NCI-H2196 (cell line): ENCODE data around the gene PARP16.

ENCODE experiments used
- DNase-seq: peaks from one replicate; lab custom pipeline; 2025; ENCODE audit not compliant: unreplicated experiment; lab: John Stamatoyannopoulos, UW

PARP16 gene

GRCh38 chr15:65278480-65278879 is 8.2 kb downstream of the PARP16 start:
- no peak for DNase-seq

DNA sequence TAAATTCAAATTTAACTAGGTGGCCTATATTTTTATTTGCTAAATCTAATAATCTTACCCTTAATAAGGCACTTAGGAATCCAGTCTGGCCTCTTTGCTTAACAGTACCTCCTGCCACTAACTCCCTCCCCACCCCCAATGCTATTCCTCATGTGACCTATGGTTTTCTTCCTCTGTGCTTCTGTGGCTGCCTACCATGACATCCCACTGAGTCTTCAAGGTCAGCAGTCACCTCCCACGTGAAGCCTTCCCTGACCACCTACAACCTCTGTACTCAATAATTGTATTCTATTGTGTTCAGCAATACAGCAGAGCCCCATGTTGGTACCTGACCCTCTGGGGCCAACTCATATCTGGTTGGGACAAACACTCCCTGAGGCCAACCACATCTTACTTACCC is 9.7 kb downstream of the PARP16 start:
- DNase-seq, result no peak

- DNase-seq, result no peak
These were observed 11.0 kb downstream of the PARP16 start for GRCh38 chr15:65275728-65276126.

GRCh38 chr15:65275104-65275727 is 11.5 kb downstream of the PARP16 start:
- no peak for DNase-seq

GRCh38 chr15:65270811-65271545 is 15.7 kb downstream of the PARP16 start:
- peak; percentile 3 for DNase-seq

DNA sequence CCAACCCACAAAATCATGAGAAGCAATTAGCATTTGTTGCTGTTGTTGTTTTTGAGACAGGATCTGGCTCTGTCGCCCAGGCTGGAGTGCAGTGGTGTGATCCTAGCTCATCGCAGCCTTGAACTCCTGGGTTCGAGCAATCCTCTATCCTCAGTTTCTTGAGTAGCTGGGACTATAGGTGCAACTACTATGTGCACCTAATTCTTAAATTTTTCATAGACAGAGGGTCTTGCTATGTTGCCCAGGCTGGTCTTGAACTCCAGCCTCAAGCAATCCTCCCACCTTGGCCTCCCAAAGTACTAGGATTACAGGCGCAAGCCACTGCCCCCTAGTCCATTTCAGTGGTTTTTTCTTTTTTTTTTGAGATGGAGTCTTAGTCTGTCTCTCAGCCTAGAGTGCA is 18.3 kb downstream of the PARP16 start:
- DNase-seq, result no peak

DNA sequence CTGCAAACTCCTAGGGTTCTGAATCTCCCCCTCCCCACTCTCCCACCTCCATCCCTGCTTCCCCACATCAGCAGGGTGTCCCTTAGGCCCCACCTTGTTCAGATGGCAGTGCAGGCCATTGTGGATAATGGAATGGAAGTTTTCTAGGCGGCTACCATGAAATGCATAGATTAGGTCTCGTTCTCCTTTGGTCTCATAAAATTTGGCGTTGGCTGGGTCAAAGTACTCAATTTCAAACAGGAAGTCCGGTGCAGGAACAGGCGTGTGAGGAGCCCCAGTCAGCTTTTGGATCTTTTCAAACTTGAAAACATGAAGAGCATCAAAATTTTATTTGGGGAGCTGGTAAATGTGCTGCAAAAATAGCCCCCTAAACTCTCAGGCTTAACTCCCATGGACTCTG is 20.2 kb downstream of the PARP16 start:
- DNase-seq, result no peak

DNA sequence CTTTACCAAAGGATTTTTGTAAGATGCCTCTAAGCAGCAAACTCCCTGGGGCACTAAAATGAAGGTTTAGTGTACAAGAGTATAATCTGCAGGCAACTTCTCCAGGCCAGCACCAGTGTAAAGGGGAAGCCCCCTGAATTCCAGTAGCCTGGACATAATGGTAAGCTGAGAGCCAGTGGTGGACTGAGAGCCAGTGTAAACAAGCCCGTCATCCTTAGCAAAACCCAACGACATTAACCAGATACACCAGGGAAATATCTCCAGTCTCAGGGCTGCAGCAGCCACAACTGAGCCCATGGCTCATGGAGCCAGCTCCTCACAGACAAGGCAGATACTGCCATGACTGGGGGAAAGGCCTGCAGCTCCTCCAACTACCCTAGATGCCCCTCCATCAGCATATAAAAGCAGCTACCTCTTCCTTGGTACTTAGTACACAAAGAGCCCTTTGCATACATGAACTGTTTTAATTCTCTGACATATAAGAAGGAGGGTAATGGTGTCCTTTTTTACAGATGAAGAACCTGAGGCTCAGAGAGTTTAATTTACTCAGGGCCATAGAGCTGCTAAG is 21.7 kb downstream of the PARP16 start:
- no peak for DNase-seq

GRCh38 chr15:65263313-65263712 is 23.4 kb downstream of the PARP16 start:
- no peak for DNase-seq

- no peak for DNase-seq
These were observed 25.7 kb downstream of the PARP16 start for GRCh38 chr15:65260968-65261367.

GRCh38 chr15:65259367-65259797 is 27.3 kb downstream of the PARP16 start:
- DNase-seq, result no peak

DNA sequence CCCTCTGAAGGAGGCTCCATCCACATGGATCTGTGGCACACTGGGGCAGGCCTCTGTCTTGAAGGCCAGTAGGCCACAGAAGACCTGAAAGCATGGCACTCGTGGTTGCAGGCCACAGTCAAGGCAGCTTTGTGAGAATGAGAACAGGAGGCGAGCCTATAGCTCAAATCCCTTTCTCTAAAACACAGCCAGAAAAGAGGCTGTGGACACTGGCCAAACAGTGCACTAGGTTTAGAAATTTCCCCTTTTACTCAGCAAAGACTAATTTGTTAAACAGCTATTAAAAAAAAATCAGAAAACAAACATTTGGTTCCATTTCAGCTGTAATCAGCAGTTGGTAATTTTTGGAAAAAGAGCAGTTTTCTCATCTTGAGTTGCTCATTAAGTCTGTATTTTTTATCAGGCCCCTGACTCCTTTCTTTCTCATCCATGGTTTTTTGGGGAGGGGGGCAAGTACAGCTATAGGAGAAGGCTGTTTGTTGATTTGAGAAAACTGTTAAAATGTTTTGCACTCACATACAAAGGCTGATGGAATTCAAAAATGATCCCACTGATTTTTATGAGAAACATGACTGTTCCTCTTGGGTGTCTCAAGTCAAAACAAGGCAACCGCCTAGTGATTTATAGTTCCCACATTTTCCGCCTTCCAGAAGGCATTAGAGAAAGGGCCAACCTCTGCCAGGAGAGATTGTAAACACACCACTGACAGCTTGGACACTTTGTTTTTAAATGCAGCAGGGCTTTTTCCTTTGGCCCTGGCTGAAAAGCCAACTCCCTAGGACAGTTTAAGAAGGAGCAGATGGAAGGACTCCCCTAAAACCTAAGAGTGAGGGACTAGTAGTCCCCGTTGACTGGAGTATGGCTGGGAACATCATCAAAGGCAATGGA is 28.1 kb downstream of the PARP16 start:
- no peak for DNase-seq

- DNase-seq, result no peak
These were observed 31.1 kb downstream of the PARP16 start for GRCh38 chr15:65255486-65256140.

DNA sequence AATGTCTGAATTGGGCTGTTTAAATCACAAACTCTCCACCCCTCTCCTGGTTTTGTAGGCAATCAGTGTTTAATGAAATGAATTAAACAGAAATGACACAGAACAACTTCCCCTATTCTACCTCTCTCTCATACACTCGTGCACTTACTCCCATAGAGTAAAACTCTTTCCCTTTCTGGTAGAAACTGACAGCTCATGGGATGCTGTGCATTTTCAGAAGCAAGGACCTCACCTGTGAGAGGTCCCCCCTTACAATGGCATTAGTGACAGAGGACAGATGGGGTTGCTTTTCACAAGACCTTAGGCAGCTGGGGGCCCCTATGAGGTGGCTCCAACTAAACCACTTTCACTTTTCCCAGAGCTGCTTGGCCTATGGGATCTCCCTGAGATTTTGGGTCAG is 31.9 kb downstream of the PARP16 start:
- DNase-seq, result no peak

DNA sequence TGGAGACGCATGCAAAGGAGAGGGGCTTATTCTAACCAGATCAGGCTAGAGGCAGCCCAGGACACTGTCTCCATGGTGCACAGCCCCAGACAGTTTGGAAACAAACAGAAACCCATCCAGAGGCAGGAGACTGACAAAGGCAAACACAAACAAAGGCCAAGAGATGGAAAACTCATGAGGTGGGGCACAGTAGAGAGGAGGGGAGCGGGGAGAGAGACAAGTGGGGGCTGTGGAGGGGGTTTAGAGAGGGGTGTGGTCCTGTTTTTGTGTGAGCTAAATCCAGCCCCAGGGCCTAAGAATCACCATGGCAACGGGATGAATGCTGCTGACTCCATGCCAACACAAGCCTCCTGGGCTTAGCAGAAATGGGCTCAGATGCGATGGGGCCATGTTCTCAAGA is 32.3 kb downstream of the PARP16 start:
- no peak for DNase-seq

- no peak for DNase-seq
These were observed 37.0 kb downstream of the PARP16 start for GRCh38 chr15:65249641-65250040.

GRCh38 chr15:65248511-65249255 is 38.0 kb downstream of the PARP16 start:
- DNase-seq, result no peak

GRCh38 chr15:65246939-65247338 is 39.7 kb downstream of the PARP16 start:
- DNase-seq, result no peak

GRCh38 chr15:65246026-65246714 is 40.5 kb downstream of the PARP16 start:
- DNase-seq, result no peak
